HepG2 (cell line): ENCODE measurements around the gene C20orf204. TPM values are rescaled to one million over a fixed set of nuclear protein-coding genes. Genes with fewer than 3 reads are reported as not detected.

Experiments used
- ATAC-seq: fragments of 200-7000 bp; cut with Tn5 transposase; 3 replicates; pipeline ENCODE4 v1.9.1; 2020; ENCODE audit warnings: mild to moderate bottlenecking, moderate library complexity
- BruUV-seq: library from RNA; stranded (reverse); fragments of 400-500 nt; replicated peaks from 2 replicates; lab custom pipeline; 2021; lab: Mats Ljungman, UMichigan
- CTCF ChIA-PET: fragments of 300-600 bp; formaldehyde crosslinking; extraction: SDS; loops from one replicate; lab custom pipeline; 2021; ENCODE audit warnings: low total read pairs, inconsistent platforms, low intra/inter-chr PET ratio; lab: Yijun Ruan, JAX
- POLR2A ChIA-PET: fragments of 350-600 bp; sonication (Branson Sonifier 250); formaldehyde crosslinking; loops from one replicate; lab custom pipeline; 2020; ENCODE audit warnings: antibody characterized with exemption, inconsistent platforms; lab: Yijun Ruan, JAX
- DNase-seq: peaks from one replicate; pipeline ENCODE4 v3.0.0-alpha.2; 2015; ENCODE audit warnings: low spot score
- FAIRE-seq: peaks from 3 replicates; lab custom pipeline; 2011; peaks lifted over from hg19 to GRCh38; lab: Jason Lieb, UNC
- H2AFZ ChIP-seq: one replicate; pipeline ENCODE4 v1.6.1; 2011; ENCODE audit warnings: low read length, inconsistent platforms
- H3K27ac ChIP-seq: fragments of 300-600 bp; 3 replicates; pipeline ENCODE4 v1.8.0; 2011; ENCODE audit warnings: mixed run types, mild to moderate bottlenecking, mixed read lengths, low read length, inconsistent platforms; ENCODE audit not compliant: insufficient read depth; ENCODE audit errors: extremely low read length
- H3K27me3 ChIP-seq, 2 experiments: fragments of 200-600 bp in 1 of 2; 2 replicates in 1 of 2; 3 replicates in 1 of 2; pipeline versions ENCODE4 v1.6.0 to v1.8.0; 2011; ENCODE audit warnings: low read length in 2 of 2, mild to moderate bottlenecking in 2 of 2, moderate library complexity in 2 of 2, inconsistent platforms in 1 of 2; ENCODE audit not compliant: insufficient read depth in 2 of 2, control insufficient read depth in 1 of 2
- H3K36me3 ChIP-seq, 2 experiments: fragments of 200-600 bp in 1 of 2; replicated peaks in 1 of 2; 2 replicates in 1 of 2; 3 replicates in 1 of 2; pipeline versions ENCODE4 v1.5.1 to v1.8.0; 2011; ENCODE audit warnings: low read length in 2 of 2, inconsistent platforms in 1 of 2; ENCODE audit not compliant: insufficient read depth in 2 of 2, control insufficient read depth in 1 of 2
- H3K4me1 ChIP-seq: 2 replicates; pipeline ENCODE4 v1.5.1; 2012; ENCODE audit warnings: low read length, inconsistent platforms; ENCODE audit not compliant: insufficient read depth
- H3K4me2 ChIP-seq: 2 replicates; pipeline ENCODE4 v1.6.0; 2011; ENCODE audit warnings: low read depth, low read length, inconsistent platforms
- H3K4me3 ChIP-seq, 3 experiments: fragments of 200-600 bp in 1 of 3; sonication (generic), shearing (Covaris generic) in 1 of 3; replicated peaks in 1 of 3; 2 replicates each; pipeline ENCODE4 v1.5.1; 2011 to 2016; ENCODE audit warnings: low read length in 3 of 3, inconsistent platforms in 2 of 3, low read depth in 2 of 3, mild to moderate bottlenecking in 2 of 3, control low read depth in 1 of 3, mixed read lengths in 1 of 3; ENCODE audit not compliant: insufficient read depth in 1 of 3
- H3K79me2 ChIP-seq: one replicate; pipeline ENCODE4 v1.6.1; 2011; ENCODE audit warnings: low read length, inconsistent platforms; ENCODE audit not compliant: insufficient read depth
- H3K9ac ChIP-seq: 2 replicates; pipeline ENCODE4 v1.6.0; 2011; ENCODE audit warnings: mild to moderate bottlenecking, low read depth, low read length, inconsistent platforms; ENCODE audit not compliant: insufficient read depth
- H3K9me3 ChIP-seq: 2 replicates; pipeline ENCODE4 v1.5.1; 2012; ENCODE audit warnings: mild to moderate bottlenecking, low read length
- H4K20me1 ChIP-seq: 2 replicates; pipeline ENCODE4 v1.6.0; 2011; ENCODE audit warnings: inconsistent platforms, mild to moderate bottlenecking, low read length, moderate library complexity; ENCODE audit not compliant: insufficient read depth
- DPF2 ChIP-seq: sonication (generic); formaldehyde crosslinking; IDR thresholded peaks from 2 replicates; pipeline ENCODE4 v1.4.0; 2020; ENCODE audit warnings: mild to moderate bottlenecking, low read depth, missing genetic modification reagents, borderline replicate concordance
- GATAD2A ChIP-seq: IDR thresholded peaks from 2 replicates; pipeline ENCODE4 v1.6.1; 2016
- GZF1 ChIP-seq: sonication (generic); formaldehyde crosslinking; IDR thresholded peaks from 2 replicates; pipeline ENCODE4 v1.5.1; 2020; ENCODE audit warnings: mild to moderate bottlenecking, missing genetic modification reagents
- HDAC2 ChIP-seq: sonication (generic); formaldehyde crosslinking; IDR thresholded peaks from 2 replicates; pipeline ENCODE4 v1.4.0; 2020; ENCODE audit warnings: missing genetic modification reagents
- ISL2 ChIP-seq: sonication (generic); formaldehyde crosslinking; IDR thresholded peaks from 2 replicates; pipeline ENCODE4 v1.5.0; 2020; ENCODE audit warnings: missing genetic modification reagents
- LCORL ChIP-seq, 2 experiments: fragments of 450-650 bp in 1 of 2; sonication (generic) in 1 of 2; formaldehyde crosslinking in 1 of 2; IDR thresholded peaks; 2 replicates each; pipeline versions ENCODE4 v1.5.0 to v1.6.1; 2017 to 2020; ENCODE audit warnings: antibody characterized with exemption in 1 of 2, missing genetic modification reagents in 1 of 2
- PITX1 ChIP-seq: sonication (generic); formaldehyde crosslinking; IDR thresholded peaks from 2 replicates; pipeline ENCODE4 v1.5.1; 2020; ENCODE audit warnings: mild to moderate bottlenecking, missing genetic modification reagents
- TCF7 ChIP-seq: sonication (generic); IDR thresholded peaks from 2 replicates; pipeline ENCODE4 v1.6.1; 2016; ENCODE audit warnings: antibody characterized with exemption, low read depth
- ZNF546 ChIP-seq: sonication (generic); formaldehyde crosslinking; conservative IDR thresholded peaks from 2 replicates; pipeline ENCODE4 v1.8.1; 2023; ENCODE audit warnings: mild to moderate bottlenecking, missing genetic modification reagents
- ZNF737 ChIP-seq: sonication (generic); formaldehyde crosslinking; IDR thresholded peaks from 2 replicates; pipeline ENCODE4 v1.5.0; 2020; ENCODE audit warnings: missing genetic modification reagents, mild to moderate bottlenecking, borderline replicate concordance
- ZNF768 ChIP-seq: sonication (generic); formaldehyde crosslinking; IDR thresholded peaks from 2 replicates; pipeline ENCODE4 v1.4.0; 2020; ENCODE audit warnings: missing genetic modification reagents
- ZNF781 ChIP-seq: sonication (generic); formaldehyde crosslinking; IDR thresholded peaks from 2 replicates; pipeline ENCODE4 v1.5.1; 2020; ENCODE audit warnings: borderline replicate concordance, mild to moderate bottlenecking, missing genetic modification reagents; ENCODE audit errors: not compliant biosample characterization
- ZSCAN12 ChIP-seq: sonication (generic); formaldehyde crosslinking; IDR thresholded peaks from 2 replicates; pipeline ENCODE4 v1.9.0; 2021; ENCODE audit warnings: mild to moderate bottlenecking, missing genetic modification reagents
- WGBS: methylation state at CpG from one replicate; pipeline ENCODE4 v1.1.6; 2017; ENCODE audit warnings: low lambda C conversion rate; 5-methylcytosine and 5-hydroxymethylcytosine counted together
- in situ Hi-C: cut with HindIII; loops from 2 replicates; pipeline ENCODE4 v1.10.0; 2017; ENCODE audit warnings: low pct_unique_long_range_greater_than_20kb; ENCODE audit not compliant: extremely low pct_ligation_motif_present
- intact Hi-C: fragments of 100-400 bp; cut with micrococcal nuclease; formaldehyde crosslinking; loops from one replicate; pipeline ENCODE4 v1.10.0; 2022; ENCODE audit not compliant: unreplicated experiment
- polyA plus RNA-seq, 8 experiments: library from polyadenylated mRNA; depleted of rRNA in 3 of 8; stranded (reverse) in 7 of 8; unstranded in 1 of 8; fragments of >200 nt; fragmentation: Illumina TruSeq in 4 of 8; extraction: Trizol in 4 of 8; gene quantifications; 2 replicates each; pipeline versions ENCODE4 v1.2.1 to v1.2.3, GENCODE V29; 2011 to 2016; ENCODE audit warnings: low read depth in 4 of 8, missing spikeins in 1 of 8, mixed read lengths in 1 of 8; ENCODE audit not compliant: insufficient read depth in 1 of 8
- total RNA-seq, 5 experiments: library from RNA; depleted of rRNA; stranded (reverse); fragments of >200 nt; fragmentation: Illumina TruSeq; extraction: Trizol; gene quantifications; 2 replicates each; pipeline ENCODE4 v1.2.3, GENCODE V29; 2016; ENCODE audit warnings: low read depth in 1 of 5
- TF ChIP-seq, protein P1 (sequence below): IDR thresholded peaks from 2 replicates; pipeline ENCODE4 v1.6.1; 2016; ENCODE audit warnings: mild to moderate bottlenecking, missing biosample characterization, missing genetic modification reagents
- TF ChIP-seq, protein P2 (sequence below): sonication (generic); formaldehyde crosslinking; IDR thresholded peaks from 2 replicates; pipeline ENCODE4 v1.4.0; 2020; ENCODE audit warnings: missing genetic modification reagents
- TF ChIP-seq, protein P3 (sequence below): IDR thresholded peaks from 2 replicates; pipeline ENCODE4 v1.6.1; 2018; ENCODE audit warnings: missing genetic modification reagents, mild to moderate bottlenecking, missing compliant biosample characterization
- TF ChIP-seq, protein P4 (sequence below): sonication (generic); formaldehyde crosslinking; IDR thresholded peaks from 2 replicates; pipeline ENCODE4 v1.4.0; 2020; ENCODE audit warnings: mild to moderate bottlenecking, missing genetic modification reagents
- TF ChIP-seq, protein P5 (sequence below): sonication (generic); formaldehyde crosslinking; IDR thresholded peaks from 2 replicates; pipeline ENCODE4 v1.5.0; 2020; ENCODE audit warnings: missing genetic modification reagents

Gene C20orf204
- total and polyA plus RNA-seq, 2 of the 13 experiments (the other 11 are each of a cell fraction or from before 2014, with no cell fraction given), result 22.1 to 80.0 TPM

DNA sequence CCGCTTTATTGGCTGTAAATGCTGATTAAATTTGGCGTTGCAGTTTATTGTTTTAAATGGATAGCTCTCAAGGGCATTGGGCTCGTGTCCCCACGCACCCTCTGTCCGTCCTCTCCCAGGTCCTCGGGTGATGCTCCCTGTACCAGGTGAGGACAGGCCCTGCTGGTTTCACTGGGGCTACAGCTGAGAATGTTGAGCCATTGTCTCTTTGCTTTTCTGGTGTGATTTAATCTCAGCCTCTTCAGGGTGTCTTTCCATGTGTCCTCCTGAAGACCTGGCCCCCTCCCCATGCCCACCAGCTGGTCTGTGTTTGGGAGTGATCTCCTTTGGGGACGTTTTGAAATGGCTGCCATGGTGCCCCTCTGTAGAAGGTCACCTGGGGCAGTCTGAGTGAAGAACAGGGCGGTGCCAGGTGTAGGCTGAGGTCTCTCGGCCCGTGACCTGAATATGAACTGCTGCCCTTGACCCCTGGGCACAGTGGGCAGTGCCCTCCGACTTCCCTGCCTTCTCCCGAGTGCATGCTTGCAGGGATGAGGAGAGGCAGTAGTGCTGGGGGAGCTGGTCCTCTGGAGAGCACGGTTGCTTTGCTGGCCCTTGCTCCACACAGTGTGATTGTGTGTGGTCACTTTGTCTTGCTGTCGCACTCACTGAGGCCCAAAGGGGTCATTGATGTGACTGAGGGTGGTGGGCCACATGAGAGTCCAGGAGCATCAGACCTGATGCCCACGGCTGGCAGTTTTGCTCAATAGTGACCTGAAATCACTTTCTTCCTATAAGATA is 12.4 kb upstream of the C20orf204 start:
- no peaks in the 10 kb centered on the region for H3K27me3 ChIP-seq
- H3K27ac ChIP-seq, result peak overlapping the region; percentile 92
- peak overlapping the region; percentile 71 for H3K9ac ChIP-seq
- DNase-seq (no peak), ATAC-seq (peak; percentile 68), FAIRE-seq (peak; percentile 12)
- intact Hi-C loops, result loop anchor here (1.0 kb wide), 3 partner anchors 13 to 42 kb away; partner anchors contain the start of genes C20orf204 and PRPF6
- no peak overlapping the region for H2AFZ ChIP-seq
- peaks cover 53 to 76% of the 10 kb centered on the region in 2 experiments for H3K36me3 ChIP-seq
- no peaks in the 10 kb centered on the region for H3K9me3 ChIP-seq
- CTCF ChIA-PET, result interaction anchor here (1.3 kb wide), 1 partner anchor 46 kb away, joined by 4 read pairs; no protein-coding TSS in a partner anchor
- in situ Hi-C loops, result loop anchor here (5.0 kb wide), 1 partner anchor 41 kb away; the partner anchor contains the start of gene PRPF6
- WGBS, result 38% methylated on average over 15 of the region's 15 CpGs
- no peaks in the 10 kb centered on the region for H4K20me1 ChIP-seq
- peak overlapping the region; percentile 84 for H3K4me2 ChIP-seq
- POLR2A ChIA-PET, result interaction anchor here (0.6 to 5.0 kb wide), 23 partner anchors 9 to 286 kb away, joined by 3 to 81 read pairs (median 4); partner anchors contain the start of genes C20orf204, PRPF6, SAMD10 and SOX18
- H3K4me1 ChIP-seq, result peaks cover 42% of the 10 kb centered on the region
- peaks cover 4% of the 10 kb centered on the region for H3K79me2 ChIP-seq
- peak overlapping the region in 2 of 3 experiments; percentile 17 to 63; a peak in 4 of 6 replicates for H3K4me3 ChIP-seq
- TSS peak; percentile 88 for BruUV-seq
- TF ChIP-seq ZNF768 (CRISPR knock-in tag), result peak; percentile 75
- TF ChIP-seq, protein P1, sequence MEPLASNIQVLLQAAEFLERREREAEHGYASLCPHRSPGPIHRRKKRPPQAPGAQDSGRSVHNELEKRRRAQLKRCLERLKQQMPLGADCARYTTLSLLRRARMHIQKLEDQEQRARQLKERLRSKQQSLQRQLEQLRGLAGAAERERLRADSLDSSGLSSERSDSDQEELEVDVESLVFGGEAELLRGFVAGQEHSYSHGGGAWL (CRISPR knock-in tag), result no peak
- no peak for TF ChIP-seq PITX1 (CRISPR knock-in tag)
- no peak for TF ChIP-seq GZF1
- TF ChIP-seq ISL2 (CRISPR knock-in tag), result no peak
- TF ChIP-seq LCORL (IDR thresholded peaks at IDR 0.05), result no peak
- no peak for TF ChIP-seq LCORL (CRISPR knock-in tag; IDR thresholded peaks at IDR 0.05)
- TF ChIP-seq, protein P2, sequence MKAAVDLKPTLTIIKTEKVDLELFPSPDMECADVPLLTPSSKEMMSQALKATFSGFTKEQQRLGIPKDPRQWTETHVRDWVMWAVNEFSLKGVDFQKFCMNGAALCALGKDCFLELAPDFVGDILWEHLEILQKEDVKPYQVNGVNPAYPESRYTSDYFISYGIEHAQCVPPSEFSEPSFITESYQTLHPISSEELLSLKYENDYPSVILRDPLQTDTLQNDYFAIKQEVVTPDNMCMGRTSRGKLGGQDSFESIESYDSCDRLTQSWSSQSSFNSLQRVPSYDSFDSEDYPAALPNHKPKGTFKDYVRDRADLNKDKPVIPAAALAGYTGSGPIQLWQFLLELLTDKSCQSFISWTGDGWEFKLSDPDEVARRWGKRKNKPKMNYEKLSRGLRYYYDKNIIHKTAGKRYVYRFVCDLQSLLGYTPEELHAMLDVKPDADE (CRISPR knock-in tag), result no peak
- TF ChIP-seq DPF2 (CRISPR knock-in tag), result no peak
- no peak for TF ChIP-seq ZSCAN12
- TF ChIP-seq ZNF737, result 0 out of 2 replicates have a peak, but pooled peaks have one; percentile 33
- TF ChIP-seq, protein P3, sequence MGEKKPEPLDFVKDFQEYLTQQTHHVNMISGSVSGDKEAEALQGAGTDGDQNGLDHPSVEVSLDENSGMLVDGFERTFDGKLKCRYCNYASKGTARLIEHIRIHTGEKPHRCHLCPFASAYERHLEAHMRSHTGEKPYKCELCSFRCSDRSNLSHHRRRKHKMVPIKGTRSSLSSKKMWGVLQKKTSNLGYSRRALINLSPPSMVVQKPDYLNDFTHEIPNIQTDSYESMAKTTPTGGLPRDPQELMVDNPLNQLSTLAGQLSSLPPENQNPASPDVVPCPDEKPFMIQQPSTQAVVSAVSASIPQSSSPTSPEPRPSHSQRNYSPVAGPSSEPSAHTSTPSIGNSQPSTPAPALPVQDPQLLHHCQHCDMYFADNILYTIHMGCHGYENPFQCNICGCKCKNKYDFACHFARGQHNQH (CRISPR knock-in tag), result no peak
- no peak for TF ChIP-seq ZNF546
- TF ChIP-seq, protein P4, sequence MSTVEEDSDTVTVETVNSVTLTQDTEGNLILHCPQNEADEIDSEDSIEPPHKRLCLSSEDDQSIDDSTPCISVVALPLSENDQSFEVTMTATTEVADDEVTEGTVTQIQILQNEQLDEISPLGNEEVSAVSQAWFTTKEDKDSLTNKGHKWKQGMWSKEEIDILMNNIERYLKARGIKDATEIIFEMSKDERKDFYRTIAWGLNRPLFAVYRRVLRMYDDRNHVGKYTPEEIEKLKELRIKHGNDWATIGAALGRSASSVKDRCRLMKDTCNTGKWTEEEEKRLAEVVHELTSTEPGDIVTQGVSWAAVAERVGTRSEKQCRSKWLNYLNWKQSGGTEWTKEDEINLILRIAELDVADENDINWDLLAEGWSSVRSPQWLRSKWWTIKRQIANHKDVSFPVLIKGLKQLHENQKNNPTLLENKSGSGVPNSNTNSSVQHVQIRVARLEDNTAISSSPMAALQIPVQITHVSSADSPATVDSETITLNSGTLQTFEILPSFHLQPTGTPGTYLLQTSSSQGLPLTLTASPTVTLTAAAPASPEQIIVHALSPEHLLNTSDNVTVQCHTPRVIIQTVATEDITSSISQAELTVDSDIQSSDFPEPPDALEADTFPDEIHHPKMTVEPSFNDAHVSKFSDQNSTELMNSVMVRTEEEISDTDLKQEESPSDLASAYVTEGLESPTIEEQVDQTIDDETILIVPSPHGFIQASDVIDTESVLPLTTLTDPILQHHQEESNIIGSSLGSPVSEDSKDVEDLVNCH (CRISPR knock-in tag), result no peak
- TF ChIP-seq TCF7, result no peak
- TF ChIP-seq, protein P5, sequence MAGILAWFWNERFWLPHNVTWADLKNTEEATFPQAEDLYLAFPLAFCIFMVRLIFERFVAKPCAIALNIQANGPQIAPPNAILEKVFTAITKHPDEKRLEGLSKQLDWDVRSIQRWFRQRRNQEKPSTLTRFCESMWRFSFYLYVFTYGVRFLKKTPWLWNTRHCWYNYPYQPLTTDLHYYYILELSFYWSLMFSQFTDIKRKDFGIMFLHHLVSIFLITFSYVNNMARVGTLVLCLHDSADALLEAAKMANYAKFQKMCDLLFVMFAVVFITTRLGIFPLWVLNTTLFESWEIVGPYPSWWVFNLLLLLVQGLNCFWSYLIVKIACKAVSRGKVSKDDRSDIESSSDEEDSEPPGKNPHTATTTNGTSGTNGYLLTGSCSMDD (CRISPR knock-in tag), result no peak
- peak; percentile 84 for TF ChIP-seq ZNF781 (CRISPR knock-in tag)
- TF ChIP-seq GATAD2A (CRISPR knock-in tag), result no peak
- no peak for TF ChIP-seq HDAC2
